Smooth muscle cell (in vitro differentiated cells): ENCODE results near the gene GRK3. TPM values are rescaled to one million over a fixed set of nuclear protein-coding genes. Genes with fewer than 3 reads are reported as not detected.
"Not testable (repeated sequence)": the region's sequence is repeated elsewhere in the genome, so short reads cannot be mapped to it uniquely, and the experiment has no call there.

Experiments
- DNase-seq: peaks from one replicate; lab custom pipeline; 2025; ENCODE audit not compliant: unreplicated experiment; lab: John Stamatoyannopoulos, UW
- H2AFZ ChIP-seq: fragments of 200-600 bp; sonication (generic); 2 replicates; pipeline ENCODE4 v1.6.0; 2016; ENCODE audit warnings: antibody characterized with exemption, low read depth, mild to moderate bottlenecking
- H3F3A ChIP-seq: fragments of 200-600 bp; sonication (generic); 2 replicates; pipeline ENCODE4 v1.6.0; 2017; ENCODE audit warnings: antibody characterized with exemption, low read depth
- H3K27ac ChIP-seq: fragments of 200-600 bp; sonication (generic); 2 replicates; pipeline ENCODE4 v1.5.1; 2016; ENCODE audit warnings: low read depth, mild to moderate bottlenecking
- H3K27me3 ChIP-seq: fragments of 200-600 bp; sonication (generic); 2 replicates; pipeline ENCODE4 v1.6.1; 2016; ENCODE audit warnings: low read depth, mild to moderate bottlenecking
- H3K36me3 ChIP-seq: fragments of 200-600 bp; sonication (generic); 2 replicates; pipeline ENCODE4 v1.5.1; 2016; ENCODE audit warnings: low read depth
- H3K4me1 ChIP-seq: fragments of 200-600 bp; sonication (generic); 2 replicates; pipeline ENCODE4 v1.5.1; 2016; ENCODE audit warnings: low read depth
- H3K4me2 ChIP-seq: fragments of 200-600 bp; sonication (generic); 2 replicates; pipeline ENCODE4 v1.6.0; 2016; ENCODE audit warnings: mild to moderate bottlenecking
- H3K4me3 ChIP-seq: fragments of 200-600 bp; sonication (generic); 2 replicates; pipeline ENCODE4 v1.5.1; 2016; ENCODE audit warnings: mild to moderate bottlenecking
- H3K79me2 ChIP-seq: fragments of 200-600 bp; sonication (generic); 2 replicates; pipeline ENCODE4 v1.6.0; 2016; ENCODE audit warnings: low read depth, mild to moderate bottlenecking
- H3K9ac ChIP-seq: fragments of 200-600 bp; sonication (generic); 2 replicates; pipeline ENCODE4 v1.6.0; 2016; ENCODE audit warnings: low read depth
- H3K9me3 ChIP-seq: fragments of 200-600 bp; sonication (generic); replicated peaks from 2 replicates; pipeline ENCODE4 v1.5.1; 2016; ENCODE audit warnings: low read depth
- H4K20me1 ChIP-seq: fragments of 200-600 bp; sonication (generic); 2 replicates; pipeline ENCODE4 v1.6.0; 2016; ENCODE audit warnings: low read depth
- CTCF ChIP-seq: fragments of 200-600 bp; sonication (generic); IDR thresholded peaks from 2 replicates; pipeline ENCODE4 v1.5.1; 2017; ENCODE audit warnings: borderline replicate concordance, mild to moderate bottlenecking, antibody characterized with exemption; ENCODE audit not compliant: insufficient read depth, poor library complexity, severe bottlenecking
- WGBS: methylation state at CpG from one replicate; pipeline ENCODE4 v1.1.7; 2016; ENCODE audit warnings: low lambda C conversion rate; 5-methylcytosine and 5-hydroxymethylcytosine counted together
- polyA plus RNA-seq: library from polyadenylated mRNA; unstranded; fragments of >200 nt; fragmentation: Nextera tagmentation; extraction: Ambion mirVana; gene quantifications from 2 replicates; pipeline ENCODE4 v1.2.1, GENCODE V29; 2016
- total RNA-seq: library from RNA; depleted of rRNA; stranded (reverse); fragments of >200 nt; gene quantifications from 2 replicates; pipeline ENCODE4 v1.2.3, GENCODE V29; 2014

Gene GRK3
- total and polyA plus RNA-seq, 2 experiments from 2014 or later, result 1.0 to 4.6 TPM

- Histone ChIP-seq H3K4me1 (peaks cover 5% of the 10 kb centered on the region), H3K27me3 (no peaks in the 10 kb centered on the region), H3K9me3 (no peaks in the 10 kb centered on the region), H3K27ac (no peak overlapping the region), H4K20me1 (peaks cover 17% of the 10 kb centered on the region), H3K4me2 (no peak overlapping the region), H2AFZ (no peak overlapping the region), H3F3A (no peaks in the 10 kb centered on the region), H3K36me3 (no peaks in the 10 kb centered on the region), H3K79me2 (no peaks in the 10 kb centered on the region), H3K9ac (no peak overlapping the region), H3K4me3 (no peak overlapping the region)
- TF ChIP-seq CTCF, result no peak
- 96% methylated on average over 8 of the region's 8 CpGs for WGBS
- DNase-seq, result no peak
Observed at GRCh38 chr22:25623310-25623734, 58.8 kb downstream of the GRK3 start.

- H3K9ac ChIP-seq, result no peak overlapping the region
- no peak for TF ChIP-seq CTCF
- H3K27ac ChIP-seq, result no peak overlapping the region
- no peaks in the 10 kb centered on the region for H3K79me2 ChIP-seq
- no peak overlapping the region for H2AFZ ChIP-seq
- H3K36me3 ChIP-seq, result no peaks in the 10 kb centered on the region
- H3K9me3 ChIP-seq, result no peaks in the 10 kb centered on the region
- peaks cover 5% of the 10 kb centered on the region for H3K4me1 ChIP-seq
- WGBS, result 96% methylated on average over 7 of the region's 7 CpGs
- H3F3A ChIP-seq, result no peaks in the 10 kb centered on the region
- H3K4me2 ChIP-seq, result no peak overlapping the region
- H3K27me3 ChIP-seq, result no peaks in the 10 kb centered on the region
- no peak overlapping the region for H3K4me3 ChIP-seq
- H4K20me1 ChIP-seq, result peaks cover 17% of the 10 kb centered on the region
- no peak for DNase-seq
Observed at GRCh38 chr22:25623851-25624250, 59.4 kb downstream of the GRK3 start.

- no peaks in the 10 kb centered on the region for H3K36me3 ChIP-seq
- TF ChIP-seq CTCF, result no peak
- H3K4me2 ChIP-seq, result no peak overlapping the region
- H3K4me3 ChIP-seq, result no peak overlapping the region
- no peak overlapping the region for H3K27ac ChIP-seq
- 93% methylated on average over 6 of the region's 6 CpGs for WGBS
- no peaks in the 10 kb centered on the region for H3F3A ChIP-seq
- no peak overlapping the region for H2AFZ ChIP-seq
- H3K9me3 ChIP-seq, result no peaks in the 10 kb centered on the region
- H3K4me1 ChIP-seq, result peaks cover 5% of the 10 kb centered on the region
- H4K20me1 ChIP-seq, result peaks cover 17% of the 10 kb centered on the region
- no peak overlapping the region for H3K9ac ChIP-seq
- H3K79me2 ChIP-seq, result no peaks in the 10 kb centered on the region
- no peaks in the 10 kb centered on the region for H3K27me3 ChIP-seq
- DNase-seq, result no peak
Observed at GRCh38 chr22:25624476-25624875, 60.0 kb downstream of the GRK3 start.

GRCh38 chr22:25625747-25626623 is 61.5 kb downstream of the GRK3 start:
- H3K9ac ChIP-seq, DNase-seq, H3K79me2 ChIP-seq, H3F3A ChIP-seq, H3K36me3 ChIP-seq, H3K4me2 ChIP-seq, H3K9me3 ChIP-seq, H2AFZ ChIP-seq, H3K27ac ChIP-seq, H3K27me3 ChIP-seq, H3K4me1 ChIP-seq, H3K4me3 ChIP-seq: not testable (repeated sequence)
- peaks cover 17% of the 10 kb centered on the region for H4K20me1 ChIP-seq
- WGBS, result 96% methylated on average over 20 of the region's 20 CpGs
